ENCODE results near the gene STK4.

The STK4 gene

GRCh38 chr20:45111285-45111684, 145.0 kb downstream of the STK4 start:
- DNase-seq = no peak

GRCh38 chr20:45111799-45112471, 145.6 kb downstream of the STK4 start:
- DNase-seq = peak in 1 of 56 donors; percentile 12

GRCh38 chr20:45112754-45113153, 146.4 kb downstream of the STK4 start:
- DNase-seq = no peak

- no peak for DNase-seq
These were observed 147.6 kb downstream of the STK4 start for GRCh38 chr20:45113865-45114264.

GRCh38 chr20:45114465-45115385, 148.4 kb downstream of the STK4 start, which contains the start of gene WFDC5:
TSS of gene WFDC5 (minus strand) at chr20:45115174. CDS start at chr20:45115083, 91 bp downstream.
- DNase-seq = no peak

- DNase-seq = no peak
These were observed 149.1 kb downstream of the STK4 start for GRCh38 chr20:45115386-45115774.

- no peak for DNase-seq
These were observed 149.5 kb downstream of the STK4 start for GRCh38 chr20:45115829-45116228.

GRCh38 chr20:45117581-45117980, 151.3 kb downstream of the STK4 start:
- no peak for DNase-seq

- DNase-seq = no peak
These were observed 151.7 kb downstream of the STK4 start for GRCh38 chr20:45118028-45118427.

- no peak for DNase-seq
These were observed 153.4 kb downstream of the STK4 start for GRCh38 chr20:45119556-45120266.

GRCh38 chr20:45121388-45121787, 155.1 kb downstream of the STK4 start:
- no peak for DNase-seq

- DNase-seq = no peak
These were observed 158.1 kb downstream of the STK4 start, which contains the start of gene WFDC12 for GRCh38 chr20:45124365-45124764. TSS of gene WFDC12 (minus strand) at chr20:45124465. CDS start at chr20:45124447, 18 bp downstream.

- no peak for DNase-seq
These were observed 161.8 kb downstream of the STK4 start for GRCh38 chr20:45128099-45128498.
